IMR-90 (cell line): Measurements from ENCODE around the gene TMEM8B. TPM values are rescaled to one million over a fixed set of nuclear protein-coding genes. Genes with fewer than 3 reads are reported as not detected.
A peak's percentile ranks its signal among the peaks of the same experiment; 100 is the strongest.

Experiments used
- CHD1 ChIP-seq: IDR thresholded peaks from 2 replicates; pipeline ENCODE4 v1.6.1; 2012; ENCODE audit warnings: low read depth, low read length, improper control_type of control experiment
- MAFK ChIP-seq: IDR thresholded peaks from 2 replicates; pipeline ENCODE4 v1.6.1; 2012; ENCODE audit warnings: low read depth, low read length, improper control_type of control experiment
- MAZ ChIP-seq: IDR thresholded peaks from 2 replicates; pipeline ENCODE4 v1.6.1; 2012; ENCODE audit warnings: low read depth, mild to moderate bottlenecking, low read length, improper control_type of control experiment, moderate library complexity, borderline replicate concordance
- POLR2A ChIP-seq: IDR thresholded peaks from 2 replicates; pipeline ENCODE4 v1.6.1; 2012; ENCODE audit warnings: mild to moderate bottlenecking, low read depth, low read length
- polyA plus RNA-seq, 3 experiments: library from polyadenylated mRNA; depleted of rRNA; stranded (reverse); fragments of >200 nt; gene quantifications; 2 replicates each; pipeline ENCODE4 v1.2.3, GENCODE V29; 2012; ENCODE audit warnings: low replicate concordance in 1 of 3
- total RNA-seq: library from RNA; depleted of rRNA; stranded (reverse); fragments of >200 nt; gene quantifications from 2 replicates; pipeline ENCODE4 v1.2.3, GENCODE V29; 2012
- TF ChIP-seq, protein P1 (sequence below): conservative IDR thresholded peaks from 2 replicates; pipeline ENCODE4 v1.5.1; 2012; ENCODE audit warnings: mild to moderate bottlenecking, low read depth, low read length, improper control_type of control experiment

Gene TMEM8B
- total and polyA plus RNA-seq, 2 of the 4 experiments (the other 2 are of a cell fraction) = 0.72 to 8.3 TPM

DNA sequence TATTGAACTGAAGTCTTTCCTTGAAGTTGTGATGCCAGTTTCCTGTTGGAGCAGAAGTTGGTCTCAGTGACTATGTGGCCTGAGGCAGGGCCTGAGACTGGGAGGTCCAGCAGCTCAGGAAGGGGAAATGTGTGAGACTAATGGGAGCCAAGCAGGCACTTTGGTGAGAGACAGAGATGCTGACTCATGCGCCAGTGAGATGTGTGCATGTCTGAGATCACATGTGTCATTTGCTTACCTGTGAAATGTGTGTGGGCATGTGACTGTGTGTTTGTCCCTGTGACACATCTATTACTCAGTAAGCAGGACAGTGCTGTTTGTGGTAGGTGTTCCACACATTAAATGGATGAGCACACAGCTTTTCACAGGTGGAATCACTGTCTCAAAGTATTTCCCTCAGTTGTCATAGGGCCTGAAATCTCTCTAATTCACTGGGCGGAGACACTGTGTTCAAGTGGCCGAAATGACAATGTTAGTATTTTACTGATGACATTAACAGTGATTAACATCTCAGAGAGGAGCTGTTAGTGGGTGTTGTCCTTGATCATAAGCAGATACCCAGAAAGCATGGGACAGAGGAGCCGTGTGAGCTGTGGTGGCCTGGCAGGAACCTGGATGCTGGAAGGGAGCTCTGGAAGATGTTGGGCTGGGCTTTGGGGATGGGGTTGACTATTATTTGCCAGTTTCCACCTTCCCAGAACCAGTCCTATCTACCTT is 30.2 kb upstream of the TMEM8B start (continued):
- TF ChIP-seq POLR2A (no peak), CHD1 (no peak), MAFK (peak; percentile 60; the same call in 1 of the 2 replicates), MAZ (no peak)
- TF ChIP-seq, protein P1, sequence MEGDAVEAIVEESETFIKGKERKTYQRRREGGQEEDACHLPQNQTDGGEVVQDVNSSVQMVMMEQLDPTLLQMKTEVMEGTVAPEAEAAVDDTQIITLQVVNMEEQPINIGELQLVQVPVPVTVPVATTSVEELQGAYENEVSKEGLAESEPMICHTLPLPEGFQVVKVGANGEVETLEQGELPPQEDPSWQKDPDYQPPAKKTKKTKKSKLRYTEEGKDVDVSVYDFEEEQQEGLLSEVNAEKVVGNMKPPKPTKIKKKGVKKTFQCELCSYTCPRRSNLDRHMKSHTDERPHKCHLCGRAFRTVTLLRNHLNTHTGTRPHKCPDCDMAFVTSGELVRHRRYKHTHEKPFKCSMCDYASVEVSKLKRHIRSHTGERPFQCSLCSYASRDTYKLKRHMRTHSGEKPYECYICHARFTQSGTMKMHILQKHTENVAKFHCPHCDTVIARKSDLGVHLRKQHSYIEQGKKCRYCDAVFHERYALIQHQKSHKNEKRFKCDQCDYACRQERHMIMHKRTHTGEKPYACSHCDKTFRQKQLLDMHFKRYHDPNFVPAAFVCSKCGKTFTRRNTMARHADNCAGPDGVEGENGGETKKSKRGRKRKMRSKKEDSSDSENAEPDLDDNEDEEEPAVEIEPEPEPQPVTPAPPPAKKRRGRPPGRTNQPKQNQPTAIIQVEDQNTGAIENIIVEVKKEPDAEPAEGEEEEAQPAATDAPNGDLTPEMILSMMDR = no peak
